Measurements from ENCODE around the gene ATF1.

The ATF1 gene

GRCh38 chr12:50763639-50764285, at the start of gene ATF1:
ATF1 (plus strand) TSS chr12:50764101; CDS start chr12:50780146, 16,045 bp downstream.
- peak; percentile 91 for DNase-seq

GRCh38 chr12:50715174-50715573, 48.7 kb upstream of the ATF1 start:
- no peak for DNase-seq

DNA sequence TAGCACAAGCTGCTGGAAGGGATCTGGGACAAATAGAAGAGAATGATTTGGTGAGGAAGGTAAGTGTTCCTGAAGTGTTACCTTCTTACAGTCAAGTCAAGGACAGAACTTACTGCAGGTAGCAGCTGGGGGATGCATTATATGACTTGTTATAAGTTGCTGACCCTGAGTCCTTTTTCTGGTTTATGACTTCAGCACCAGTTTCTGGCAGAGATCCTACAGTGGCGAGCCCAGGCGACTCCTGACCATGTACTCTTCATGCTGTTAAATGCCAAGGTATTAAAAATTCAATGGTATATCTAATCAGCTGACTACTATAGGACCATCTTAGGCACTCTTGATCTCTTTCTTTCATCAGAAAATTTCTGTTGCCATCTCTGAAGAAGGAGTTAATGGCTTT, 45.1 kb upstream of the ATF1 start:
- DNase-seq: no peak

DNA sequence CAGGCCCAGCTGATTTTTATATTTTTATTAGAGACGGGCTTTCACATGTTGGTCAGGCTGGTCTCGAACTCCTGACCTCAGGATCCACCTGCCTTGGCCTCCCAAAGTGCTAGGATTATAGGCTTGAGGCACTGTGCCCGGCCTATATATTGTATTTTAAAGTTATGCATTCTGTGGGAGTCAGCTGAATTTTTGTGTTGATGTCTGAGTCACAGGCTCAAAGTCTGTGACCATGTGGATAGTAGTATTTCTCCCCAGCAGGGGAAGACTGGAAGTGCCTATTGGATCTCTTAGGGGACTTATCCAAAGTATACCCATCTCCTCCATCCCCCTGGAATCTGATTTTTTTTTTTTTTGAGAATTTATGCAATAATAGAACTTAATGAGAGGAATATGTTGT, 43.8 kb upstream of the ATF1 start:
- no peak for DNase-seq

GRCh38 chr12:50720501-50720900, 43.4 kb upstream of the ATF1 start:
- no peak for DNase-seq

DNA sequence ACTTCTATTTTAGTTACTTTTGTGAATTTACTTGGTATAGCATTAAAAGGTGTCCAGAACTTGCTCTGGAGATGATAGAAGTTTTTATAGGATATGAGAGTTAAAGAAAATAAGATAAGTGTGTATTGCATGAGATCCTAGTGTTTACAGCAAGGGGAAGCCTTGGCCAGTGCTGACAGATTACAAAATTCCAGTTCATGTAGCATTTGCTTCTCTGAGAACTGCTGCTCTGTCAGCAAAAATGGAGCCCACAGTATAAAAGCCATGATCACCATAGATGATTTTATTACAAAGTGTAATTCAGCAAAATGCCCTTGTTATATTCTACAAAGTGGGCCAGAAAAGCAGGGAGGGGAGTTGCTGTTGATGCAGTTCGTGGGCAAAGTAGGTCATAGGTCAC, 40.0 kb upstream of the ATF1 start:
- DNase-seq: no peak

DNA sequence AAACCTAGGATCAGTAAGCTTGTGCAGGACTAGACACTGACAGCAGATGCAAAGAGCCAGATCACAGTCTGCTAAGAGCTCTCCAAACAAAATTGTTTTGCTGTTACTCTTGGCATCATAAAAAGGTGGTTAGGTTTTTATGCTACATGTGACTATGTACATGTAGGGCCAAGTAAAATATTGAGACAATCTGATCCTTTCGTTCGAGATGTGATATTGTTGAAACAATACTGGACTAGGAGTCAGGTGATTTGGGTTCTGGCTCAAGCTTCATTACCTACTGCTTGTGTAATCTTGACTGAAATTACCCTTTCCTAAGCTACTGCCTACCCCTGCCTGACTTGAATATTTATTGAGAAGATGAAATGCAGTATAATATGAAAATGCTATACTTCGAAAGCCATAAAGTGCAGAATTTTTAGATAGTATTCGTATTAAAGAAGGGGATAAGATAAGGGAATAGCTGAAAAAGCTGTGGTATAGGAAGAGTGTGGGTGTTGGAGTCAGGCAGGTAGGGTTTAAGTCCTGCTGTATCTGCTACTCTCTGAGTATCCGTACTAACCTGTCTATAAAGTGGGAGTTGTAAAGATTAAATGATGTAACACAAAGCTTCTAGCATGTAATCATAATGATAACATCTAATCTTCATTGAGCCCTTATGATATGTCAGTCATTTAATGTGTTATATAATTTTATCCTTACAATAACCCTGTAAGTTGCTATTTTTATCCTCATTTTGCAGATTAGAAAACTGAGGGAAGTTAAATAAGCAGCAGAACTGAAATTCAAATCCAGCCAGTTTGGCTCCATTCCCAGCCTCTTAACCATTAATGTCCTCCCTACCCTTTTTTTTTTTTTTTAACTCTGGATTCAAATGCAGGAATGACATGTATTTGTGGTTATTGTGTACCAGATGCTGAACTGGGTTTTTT, 38.6 kb upstream of the ATF1 start:
- no peak for DNase-seq

DNA sequence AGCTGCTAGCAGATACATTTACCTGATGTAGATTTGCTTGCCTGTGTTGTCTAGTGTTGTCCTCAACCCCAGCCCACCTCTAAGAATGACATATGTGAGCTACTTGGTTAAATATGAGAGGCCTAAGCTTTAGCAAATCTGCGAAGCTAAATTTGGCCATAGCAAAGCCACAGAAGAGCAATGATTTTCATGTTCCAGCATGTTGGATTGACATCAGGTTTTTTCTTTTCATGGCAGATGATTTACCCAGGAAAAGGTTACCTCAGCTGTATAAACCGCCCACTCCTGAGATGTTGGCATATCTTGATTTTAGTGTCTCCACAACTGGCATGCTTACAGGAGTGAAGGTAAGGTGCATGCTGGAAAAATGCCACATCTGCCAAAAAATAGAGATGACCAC, 36.4 kb upstream of the ATF1 start:
- no peak for DNase-seq

DNA sequence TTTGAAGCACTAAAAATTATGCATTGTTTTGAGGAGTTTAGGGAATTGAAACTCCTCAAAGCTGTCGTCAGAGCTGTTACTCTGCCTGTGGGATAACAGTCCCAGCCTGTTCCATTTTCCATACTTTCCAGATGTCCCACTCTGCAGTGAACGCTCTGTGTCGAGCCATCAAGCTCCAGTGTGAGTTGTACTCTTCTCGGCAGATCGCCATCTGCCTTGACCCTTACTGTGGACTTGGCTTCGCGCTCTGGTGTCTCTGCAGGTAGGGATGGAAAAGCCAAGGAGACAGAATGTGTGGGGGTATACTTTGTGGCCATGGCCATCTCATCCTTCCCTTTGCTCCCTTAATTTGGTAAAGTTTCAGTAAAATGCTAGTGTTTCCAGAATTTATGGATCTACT, 35.5 kb upstream of the ATF1 start:
- no peak for DNase-seq

GRCh38 chr12:50728841-50729240, 35.1 kb upstream of the ATF1 start:
- DNase-seq: no peak

- DNase-seq: no peak
Observed at GRCh38 chr12:50732591-50732990, 31.3 kb upstream of the ATF1 start.

- DNase-seq: no peak
Observed at GRCh38 chr12:50733706-50734105, 30.2 kb upstream of the ATF1 start.

DNA sequence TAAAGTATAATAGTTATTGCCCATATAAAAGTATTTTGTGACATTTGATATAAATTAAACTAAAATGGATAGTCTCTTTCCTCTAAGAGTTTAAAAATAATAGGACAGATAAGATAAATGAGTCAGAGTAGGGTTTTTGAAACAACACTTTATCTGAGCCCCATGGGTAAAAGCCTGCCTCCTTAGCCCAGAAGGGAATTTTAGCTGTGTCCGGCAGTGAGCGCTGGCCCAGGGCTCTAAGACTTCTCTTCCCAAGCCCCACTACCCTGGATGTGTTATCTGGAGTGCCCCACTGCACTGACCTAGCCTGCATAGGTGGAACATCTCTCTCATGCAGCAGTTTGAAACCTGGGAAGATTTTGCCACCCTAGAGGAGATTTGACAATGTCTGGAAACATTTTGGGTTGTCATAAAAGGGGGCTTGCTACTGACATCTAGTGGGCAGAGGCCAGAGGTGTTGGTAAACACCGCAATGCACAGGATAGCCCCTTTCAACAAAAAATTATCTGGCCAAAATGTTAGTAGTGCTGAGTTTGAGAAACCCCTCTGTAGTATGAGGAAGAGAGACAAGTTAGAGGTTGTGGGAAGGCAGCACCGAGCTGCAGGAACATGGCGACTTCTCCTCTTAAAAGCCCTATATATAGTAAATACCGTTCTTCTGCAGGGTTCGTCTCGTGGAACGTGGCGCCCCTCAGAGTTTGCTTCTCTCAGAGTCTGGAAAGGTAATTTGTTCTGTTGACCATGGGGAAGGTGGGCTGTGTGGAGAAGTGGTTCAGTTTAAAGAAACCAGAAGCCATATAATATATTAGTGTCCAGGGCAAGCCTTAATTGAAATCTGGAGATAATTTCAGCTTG, 29.3 kb upstream of the ATF1 start:
- peak; percentile 5 for DNase-seq

- DNase-seq: no peak
Observed at GRCh38 chr12:50739611-50740010, 24.3 kb upstream of the ATF1 start.

DNA sequence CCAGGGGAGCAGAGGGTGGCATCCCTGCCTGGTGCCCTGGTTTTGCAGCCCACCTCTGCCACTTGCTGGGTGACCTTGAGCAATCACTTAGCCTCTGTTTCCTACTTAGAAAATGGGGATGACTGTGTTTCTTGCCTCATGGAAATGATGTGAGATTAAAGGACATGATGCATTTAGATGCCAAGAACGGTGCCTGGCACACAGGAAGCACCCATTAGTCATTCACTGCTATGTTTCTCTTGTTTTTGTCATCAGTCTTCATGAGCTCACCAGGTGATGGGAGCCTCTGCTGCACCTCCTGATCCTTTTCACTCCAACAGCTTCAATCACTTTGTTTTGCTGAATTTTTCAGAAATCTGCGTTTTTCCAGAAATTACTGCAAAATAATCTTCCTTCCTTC, 23.6 kb upstream of the ATF1 start:
- DNase-seq: no peak

DNA sequence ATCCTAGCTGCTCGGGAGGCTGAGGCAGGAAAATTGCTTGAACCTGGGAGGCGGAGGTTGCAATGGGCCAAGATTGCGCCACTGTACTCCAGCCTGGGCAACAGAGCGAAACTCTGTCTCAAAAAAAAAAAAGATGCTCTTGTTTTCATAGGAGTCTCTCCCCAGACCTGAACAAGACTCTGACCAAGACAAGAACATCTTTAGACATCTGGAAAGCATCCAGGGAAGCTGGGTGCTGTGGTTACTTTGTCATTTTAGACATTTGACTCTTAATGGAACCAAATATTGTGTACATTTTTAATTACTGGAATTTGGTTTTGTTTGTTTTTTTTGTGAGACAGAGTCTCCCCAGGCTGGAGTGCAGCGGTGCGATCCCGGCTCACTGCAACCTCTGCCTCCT, 21.1 kb upstream of the ATF1 start:
- no peak for DNase-seq

- no peak for DNase-seq
Observed at GRCh38 chr12:50745861-50746260, 18.0 kb upstream of the ATF1 start.

- no peak for DNase-seq
Observed at GRCh38 chr12:50746431-50746830, 17.5 kb upstream of the ATF1 start.

DNA sequence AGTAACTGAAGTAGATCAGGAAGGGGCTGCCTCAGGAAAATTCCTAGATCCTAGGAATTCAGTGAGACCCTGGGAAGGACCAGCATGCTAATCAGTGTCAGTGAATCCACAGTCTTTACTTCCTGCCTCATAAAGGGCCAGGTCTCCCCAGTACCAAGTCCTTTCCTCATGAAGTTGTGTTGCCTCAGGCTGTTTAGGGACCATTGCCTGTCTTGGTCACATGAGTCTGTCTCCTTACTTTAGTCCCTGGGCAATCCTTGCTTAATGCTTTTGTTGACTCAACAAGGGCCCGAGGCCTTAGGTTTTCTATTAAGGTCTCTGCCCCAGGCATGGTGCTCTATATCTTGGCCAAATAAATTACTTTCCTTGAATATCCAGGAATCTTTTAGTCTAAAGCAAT, 16.1 kb upstream of the ATF1 start:
- no peak for DNase-seq

DNA sequence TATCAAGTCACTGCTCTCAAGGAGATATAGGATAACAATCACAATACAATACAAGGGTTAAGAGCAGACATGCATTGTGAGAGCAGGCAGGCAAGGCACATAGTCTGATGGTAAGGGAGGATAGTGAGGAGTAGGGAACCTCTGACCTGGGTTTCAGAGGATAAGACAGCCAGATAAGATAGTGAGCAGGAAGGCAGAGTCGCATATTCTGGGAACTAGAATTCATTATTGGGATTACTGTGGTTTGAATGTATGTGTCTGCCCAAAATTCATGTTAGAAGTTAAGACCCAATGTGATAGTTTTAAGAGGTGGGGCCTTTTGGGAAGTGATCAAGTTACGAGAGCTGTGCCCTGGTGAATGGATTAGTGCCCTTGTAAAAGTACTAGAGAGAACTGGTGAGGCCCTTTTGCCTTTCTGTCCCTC, 14.4 kb upstream of the ATF1 start:
- DNase-seq: no peak

GRCh38 chr12:50750366-50750765, 13.5 kb upstream of the ATF1 start:
- no peak for DNase-seq

DNA sequence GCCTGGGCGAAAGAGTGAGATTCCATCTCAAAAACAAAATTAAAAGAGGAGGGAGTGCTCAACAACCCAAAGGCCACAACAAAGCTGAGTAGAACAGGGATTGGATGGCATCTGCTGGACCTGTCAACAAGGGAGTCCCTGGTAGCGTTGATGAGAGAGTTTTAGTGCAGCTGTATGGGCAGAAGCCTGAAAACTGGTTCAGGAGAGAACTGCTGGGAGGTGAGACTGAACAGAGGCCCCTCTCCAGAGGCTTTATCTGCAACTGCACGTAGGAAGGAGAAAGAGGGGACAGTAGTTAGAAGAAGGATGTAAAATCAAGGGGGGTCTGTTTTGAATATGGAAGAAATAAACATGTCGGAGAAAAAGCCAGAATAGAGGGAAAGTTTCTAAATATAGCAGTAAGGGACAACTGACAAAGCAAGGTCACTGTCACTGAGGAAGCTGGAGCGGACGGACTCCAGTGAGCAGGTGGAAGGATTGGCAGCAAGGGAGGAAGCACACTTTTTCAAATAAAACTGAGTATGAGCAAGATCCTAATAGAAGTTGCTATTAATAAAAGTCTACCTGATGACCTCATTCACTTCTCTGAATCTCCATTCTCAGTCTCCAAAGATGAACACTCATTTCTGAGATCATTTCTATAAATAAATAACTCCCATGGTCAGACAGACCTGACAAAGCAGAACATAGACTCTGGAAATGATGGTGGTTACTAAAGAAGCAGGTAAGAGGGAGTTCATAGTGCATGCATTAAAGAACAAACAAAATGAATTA, 11.8 kb upstream of the ATF1 start:
- no peak for DNase-seq

Measured in CD4-positive, alpha-beta T cell treated with Interleukin-6 for 4 hours (primary cell).